ENCODE measurements around the gene ZNF583. TPM values are rescaled to one million over a fixed set of nuclear protein-coding genes. Genes with fewer than 3 reads are reported as not detected.

The ZNF583 gene
- 4.5 and 7.7 TPM in 2 replicates for total RNA-seq (ENCODE audit: low replicate concordance)

DNA sequence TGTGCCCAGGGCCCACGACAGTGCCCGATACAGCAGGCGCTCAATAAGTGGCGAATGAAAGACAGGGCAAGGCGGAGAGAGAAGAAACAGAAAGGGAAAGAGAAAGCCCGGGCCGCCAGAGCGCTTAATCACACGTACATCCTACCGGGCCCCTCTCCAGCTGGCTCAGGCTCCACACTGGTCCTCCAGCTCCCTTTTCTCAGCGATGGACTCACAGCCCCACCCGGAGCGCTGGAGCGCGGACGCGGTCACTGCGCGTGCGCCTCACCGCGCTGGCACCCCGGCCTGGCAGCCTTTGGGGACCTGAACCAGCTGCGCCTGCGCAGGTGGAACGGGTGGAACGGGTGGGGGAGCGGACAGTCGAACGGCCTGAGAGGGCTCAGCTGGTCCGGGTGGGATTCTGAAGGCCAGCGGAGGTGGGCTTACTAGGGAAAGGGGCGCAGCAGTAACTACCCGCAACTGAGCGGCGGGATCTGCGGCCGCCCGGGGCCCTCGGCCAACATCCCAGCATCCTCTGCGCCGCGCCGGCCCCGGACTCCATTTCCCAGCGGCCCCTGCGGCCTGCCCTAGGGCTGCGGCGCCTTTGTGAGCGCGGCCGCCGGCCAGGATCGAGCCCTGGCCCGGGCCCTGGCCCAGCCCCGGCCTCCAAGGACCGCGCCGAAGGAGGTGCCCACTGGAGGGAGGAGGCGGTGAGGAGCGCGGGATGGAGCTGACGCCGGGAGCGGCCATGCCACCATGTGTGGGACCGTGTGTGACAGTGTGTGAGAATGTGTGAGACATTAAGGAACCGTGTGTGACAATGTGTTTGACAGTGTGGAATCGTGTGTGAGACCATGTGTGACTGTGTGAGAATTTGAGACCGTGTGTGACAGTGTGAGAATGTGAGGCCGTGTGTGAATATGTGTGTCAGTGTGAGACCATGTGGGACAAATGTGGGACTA, at the start of gene ZNF583:
TSS of gene ZNF583 (plus strand) at position 569 of the 941 bp plus-strand sequence. CDS start 2,783 bp downstream, outside the sequence.
- peak; percentile 96 for DNase-seq (ENCODE audit: low spot score)
- no peak for TF ChIP-seq EZH2 (IDR thresholded peaks at IDR 0.05)
- TF ChIP-seq, protein P1, sequence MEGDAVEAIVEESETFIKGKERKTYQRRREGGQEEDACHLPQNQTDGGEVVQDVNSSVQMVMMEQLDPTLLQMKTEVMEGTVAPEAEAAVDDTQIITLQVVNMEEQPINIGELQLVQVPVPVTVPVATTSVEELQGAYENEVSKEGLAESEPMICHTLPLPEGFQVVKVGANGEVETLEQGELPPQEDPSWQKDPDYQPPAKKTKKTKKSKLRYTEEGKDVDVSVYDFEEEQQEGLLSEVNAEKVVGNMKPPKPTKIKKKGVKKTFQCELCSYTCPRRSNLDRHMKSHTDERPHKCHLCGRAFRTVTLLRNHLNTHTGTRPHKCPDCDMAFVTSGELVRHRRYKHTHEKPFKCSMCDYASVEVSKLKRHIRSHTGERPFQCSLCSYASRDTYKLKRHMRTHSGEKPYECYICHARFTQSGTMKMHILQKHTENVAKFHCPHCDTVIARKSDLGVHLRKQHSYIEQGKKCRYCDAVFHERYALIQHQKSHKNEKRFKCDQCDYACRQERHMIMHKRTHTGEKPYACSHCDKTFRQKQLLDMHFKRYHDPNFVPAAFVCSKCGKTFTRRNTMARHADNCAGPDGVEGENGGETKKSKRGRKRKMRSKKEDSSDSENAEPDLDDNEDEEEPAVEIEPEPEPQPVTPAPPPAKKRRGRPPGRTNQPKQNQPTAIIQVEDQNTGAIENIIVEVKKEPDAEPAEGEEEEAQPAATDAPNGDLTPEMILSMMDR (IDR thresholded peaks at IDR 0.05) = no peak
- TF ChIP-seq EZH2phosphoT487 (IDR thresholded peaks at IDR 0.05) = no peak
- Mint-ChIP-seq H3K27ac (peak within 1 kb of the TSS; percentile 96), H3K4me3 (peak within 1 kb of the TSS; percentile 94), H3K4me1 (peaks cover 15% of the 10 kb centered on the region), H3K9me3 (peaks cover 82% of the 10 kb centered on the region), H3K36me3 (peaks cover 67% of the 10 kb centered on the region), H3K27me3 (ENCODE audit: insufficient read depth, low read depth) (peaks cover 8% of the 10 kb centered on the region)
- H3F3A ChIP-seq (ENCODE audit: low read depth) = no peaks in the 10 kb centered on the region
- H3K9ac ChIP-seq = peak within 1 kb of the TSS; percentile 67
- peak within 1 kb of the TSS; percentile 99 for H2AFZ ChIP-seq (replicated peaks)
- H3K9me3 ChIP-seq (ENCODE audit: low read depth) = no peaks in the 10 kb centered on the region
- H4K20me1 ChIP-seq (ENCODE audit: low read depth) = no peaks in the 10 kb centered on the region
- peak within 1 kb of the TSS; percentile 72 for H3K27ac ChIP-seq
- peak within 1 kb of the TSS; percentile 72 for H3K4me3 ChIP-seq
- H3K4me1 ChIP-seq = no peaks in the 10 kb centered on the region
- no peaks in the 10 kb centered on the region for H3K27me3 ChIP-seq
- H3K4me2 ChIP-seq = peak within 1 kb of the TSS; percentile 93
- peaks cover 13% of the 10 kb centered on the region for H3K36me3 ChIP-seq
- peaks cover 23% of the 10 kb centered on the region for H3K79me2 ChIP-seq (ENCODE audit: low read depth)

DNA sequence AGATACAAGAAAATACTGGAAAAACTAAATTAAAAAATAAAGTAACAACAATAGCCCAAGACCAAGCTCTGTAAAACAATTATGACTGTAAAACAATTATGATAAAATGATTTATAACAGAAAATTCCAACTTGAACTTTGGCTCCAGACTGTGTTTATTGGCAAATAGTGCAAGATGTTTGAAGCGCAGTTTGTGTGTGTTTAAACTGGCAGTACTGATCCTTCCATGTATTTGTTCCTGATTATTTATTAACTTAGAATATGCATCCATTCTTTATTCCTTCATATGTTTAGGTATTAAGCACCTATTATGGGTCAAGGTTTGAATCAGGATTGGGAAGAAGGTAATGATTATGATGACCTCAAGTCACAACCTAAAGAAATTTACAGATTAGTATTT, 48.6 kb upstream of the ZNF583 start:
- Histone ChIP-seq H3F3A (ENCODE audit: low read depth) (no peaks in the 10 kb centered on the region), H3K27me3 (no peaks in the 10 kb centered on the region), H3K9me3 (ENCODE audit: low read depth) (peaks cover 9% of the 10 kb centered on the region), H2AFZ (replicated peaks) (no peak overlapping the region), H3K27ac (no peak overlapping the region), H3K9ac (no peak overlapping the region), H3K4me2 (no peak overlapping the region), H3K79me2 (ENCODE audit: low read depth) (no peaks in the 10 kb centered on the region), H3K4me1 (no peaks in the 10 kb centered on the region), H3K36me3 (no peaks in the 10 kb centered on the region), H4K20me1 (ENCODE audit: low read depth) (no peaks in the 10 kb centered on the region), H3K4me3 (no peak overlapping the region)
- no peak for DNase-seq (ENCODE audit: low spot score)
- H3K36me3 Mint-ChIP-seq = no peaks in the 10 kb centered on the region
- peaks cover 31% of the 10 kb centered on the region for H3K9me3 Mint-ChIP-seq
- H3K27me3 Mint-ChIP-seq (ENCODE audit: insufficient read depth, low read depth) = no peaks in the 10 kb centered on the region
- no peak overlapping the region for H3K27ac Mint-ChIP-seq
- no peaks in the 10 kb centered on the region for H3K4me1 Mint-ChIP-seq
- no peak for TF ChIP-seq EZH2phosphoT487 (IDR thresholded peaks at IDR 0.05)
- TF ChIP-seq, protein P1 (IDR thresholded peaks at IDR 0.05) = no peak
- TF ChIP-seq EZH2 (IDR thresholded peaks at IDR 0.05) = no peak
- no peak overlapping the region for H3K4me3 Mint-ChIP-seq

DNA sequence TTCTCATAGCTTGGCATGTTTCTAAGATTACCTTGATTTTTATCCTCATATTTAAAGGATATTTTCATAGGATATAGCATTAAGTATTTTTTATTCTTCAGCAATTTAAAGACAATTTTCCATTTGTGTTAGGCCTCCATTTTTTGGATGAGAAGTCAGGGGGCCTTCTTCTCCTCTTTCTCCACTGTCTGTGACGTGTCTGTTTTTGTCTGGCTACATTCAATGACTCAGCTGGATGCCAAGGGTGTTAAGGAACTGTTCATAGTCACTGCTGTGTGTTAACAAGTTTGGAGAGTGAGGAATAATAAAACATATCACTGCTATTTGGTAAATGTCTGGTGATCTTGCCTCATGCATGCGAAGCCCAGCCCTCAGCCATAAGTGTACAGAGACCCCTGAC, 47.2 kb upstream of the ZNF583 start:
- Histone ChIP-seq H3K36me3 (no peaks in the 10 kb centered on the region), H2AFZ (replicated peaks) (no peak overlapping the region), H3K9me3 (ENCODE audit: low read depth) (peaks cover 19% of the 10 kb centered on the region), H4K20me1 (ENCODE audit: low read depth) (no peaks in the 10 kb centered on the region), H3K27ac (no peak overlapping the region), H3K4me3 (no peak overlapping the region), H3F3A (ENCODE audit: low read depth) (no peaks in the 10 kb centered on the region), H3K4me2 (no peak overlapping the region), H3K79me2 (ENCODE audit: low read depth) (no peaks in the 10 kb centered on the region), H3K9ac (no peak overlapping the region), H3K4me1 (no peaks in the 10 kb centered on the region), H3K27me3 (no peaks in the 10 kb centered on the region)
- Mint-ChIP-seq H3K27me3 (ENCODE audit: insufficient read depth, low read depth) (no peaks in the 10 kb centered on the region), H3K36me3 (peaks cover 2% of the 10 kb centered on the region), H3K9me3 (peaks cover 37% of the 10 kb centered on the region), H3K4me1 (no peaks in the 10 kb centered on the region), H3K4me3 (no peak overlapping the region), H3K27ac (no peak overlapping the region)
- no peak for DNase-seq (ENCODE audit: low spot score)
- TF ChIP-seq EZH2 (IDR thresholded peaks at IDR 0.05) = no peak
- TF ChIP-seq, protein P1 (IDR thresholded peaks at IDR 0.05) = no peak
- no peak for TF ChIP-seq EZH2phosphoT487 (IDR thresholded peaks at IDR 0.05)
